Glutamatergic neuron (in vitro differentiated cells): ENCODE data around the gene FAH. TPM values are rescaled to one million over a fixed set of nuclear protein-coding genes. Genes with fewer than 3 reads are reported as not detected.

ENCODE experiments used
- DNase-seq: peaks from one replicate; pipeline ENCODE4 v3.0.0; 2022
- H3K27ac Mint-ChIP-seq: one replicate; pipeline ENCODE4 v1.8.0; 2020; ENCODE audit warnings: mild to moderate bottlenecking, mixed read lengths, inconsistent platforms; ENCODE audit not compliant: unreplicated experiment
- H3K27me3 Mint-ChIP-seq: one replicate; pipeline ENCODE4 v1.8.0; 2020; ENCODE audit warnings: mild to moderate bottlenecking, moderate library complexity, mixed read lengths, inconsistent platforms; ENCODE audit not compliant: unreplicated experiment
- H3K36me3 Mint-ChIP-seq: one replicate; pipeline ENCODE4 v1.8.0; 2020; ENCODE audit warnings: mild to moderate bottlenecking, mixed read lengths, inconsistent platforms; ENCODE audit not compliant: unreplicated experiment
- H3K4me1 Mint-ChIP-seq: one replicate; pipeline ENCODE4 v1.8.0; 2020; ENCODE audit warnings: mild to moderate bottlenecking, low read depth, mixed read lengths, inconsistent platforms; ENCODE audit not compliant: unreplicated experiment
- H3K4me3 Mint-ChIP-seq: one replicate; pipeline ENCODE4 v1.8.0; 2020; ENCODE audit warnings: mild to moderate bottlenecking, mixed read lengths, inconsistent platforms; ENCODE audit not compliant: unreplicated experiment
- H3K9me3 Mint-ChIP-seq: one replicate; pipeline ENCODE4 v1.8.0; 2020; ENCODE audit warnings: mild to moderate bottlenecking, moderate library complexity, mixed read lengths, inconsistent platforms; ENCODE audit not compliant: unreplicated experiment
- CTCF ChIP-seq: fragments of 200-600 bp; sonication (generic); IDR thresholded peaks from one replicate; pipeline ENCODE4 v1.5.0; 2021; ENCODE audit not compliant: partially characterized antibody, unreplicated experiment
- total RNA-seq: library from RNA; stranded (reverse); fragmentation: NEBNext Ultra II Directional; extraction: Animal tissue kit (Norgen Biotek cat#: 25700); gene quantifications from one replicate; pipeline ENCODE4 v1.2.1, GENCODE V29; 2021; ENCODE audit not compliant: unreplicated experiment

FAH gene
- total RNA-seq, 1 donor from 2014 or later = 3.7 TPM

DNA sequence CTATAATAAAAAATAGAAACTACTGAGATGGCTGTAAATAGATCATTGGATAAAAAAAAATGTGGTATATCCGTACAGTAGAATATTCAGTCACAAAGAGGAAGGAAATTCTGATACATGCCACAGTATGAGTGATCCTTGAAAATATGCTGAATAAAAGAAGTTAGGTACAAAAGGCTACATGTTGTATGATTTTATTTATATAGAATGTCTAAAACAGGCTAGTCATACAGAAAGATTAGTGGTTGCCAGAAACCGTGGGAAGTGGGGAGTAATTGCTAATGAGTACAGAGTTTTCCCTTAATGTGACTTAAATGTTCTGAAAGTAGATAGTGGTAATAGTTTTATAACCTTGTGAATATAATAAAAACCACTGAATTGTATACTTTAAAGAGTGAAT is 24.9 kb upstream of the FAH start:
- no peak overlapping the region for H3K27ac Mint-ChIP-seq
- DNase-seq = no peak
- H3K36me3 Mint-ChIP-seq = no peaks in the 10 kb centered on the region
- H3K9me3 Mint-ChIP-seq = no peaks in the 10 kb centered on the region
- H3K4me3 Mint-ChIP-seq = no peak overlapping the region
- no peak for TF ChIP-seq CTCF
- no peaks in the 10 kb centered on the region for H3K27me3 Mint-ChIP-seq
- peaks cover 12% of the 10 kb centered on the region for H3K4me1 Mint-ChIP-seq

DNA sequence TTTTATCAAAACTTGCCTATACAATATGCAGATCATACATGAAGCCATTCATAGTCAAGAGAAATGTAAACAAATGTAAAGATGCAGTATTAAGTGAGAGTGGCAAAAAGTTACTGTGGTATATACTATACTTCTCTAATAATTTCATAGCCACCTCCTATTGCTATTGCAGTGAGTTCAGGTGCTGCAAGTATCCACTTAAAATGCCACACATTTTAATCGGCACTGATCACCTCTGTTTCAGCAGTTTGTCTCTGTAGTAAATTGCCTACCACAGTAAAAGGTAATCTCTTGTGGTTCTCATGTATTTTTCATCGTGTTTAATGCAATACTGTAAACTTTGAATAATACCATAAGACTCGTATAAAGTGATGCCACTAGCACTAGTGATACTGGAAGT is 20.4 kb upstream of the FAH start:
- TF ChIP-seq CTCF = no peak
- Mint-ChIP-seq H3K9me3 (no peaks in the 10 kb centered on the region), H3K27ac (no peak overlapping the region), H3K36me3 (no peaks in the 10 kb centered on the region), H3K4me1 (peaks cover 8% of the 10 kb centered on the region), H3K27me3 (no peaks in the 10 kb centered on the region), H3K4me3 (no peak overlapping the region)
- DNase-seq = no peak

DNA sequence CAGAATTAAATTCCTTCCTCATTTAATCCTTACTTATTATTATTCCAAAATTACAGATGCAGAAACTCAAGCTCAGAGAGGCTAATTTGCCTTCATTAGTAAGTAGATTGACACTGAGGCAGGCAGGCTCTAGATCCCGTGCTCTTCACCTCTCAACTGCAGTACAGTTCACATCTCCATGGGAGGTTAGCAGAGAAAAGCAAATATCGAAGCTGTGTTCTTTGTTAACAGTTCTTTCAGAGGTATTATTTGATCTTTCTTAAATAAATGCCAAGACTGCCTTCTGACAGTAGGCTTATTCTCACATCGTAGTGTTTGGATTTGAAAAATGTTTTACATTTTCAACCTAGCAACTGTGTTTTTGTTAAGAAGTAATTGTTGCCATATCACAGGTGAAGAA is 15.9 kb upstream of the FAH start:
- no peaks in the 10 kb centered on the region for H3K27me3 Mint-ChIP-seq
- no peaks in the 10 kb centered on the region for H3K9me3 Mint-ChIP-seq
- no peak for TF ChIP-seq CTCF
- H3K4me1 Mint-ChIP-seq = no peaks in the 10 kb centered on the region
- H3K36me3 Mint-ChIP-seq = no peaks in the 10 kb centered on the region
- no peak for DNase-seq
- H3K27ac Mint-ChIP-seq = no peak overlapping the region
- no peak overlapping the region for H3K4me3 Mint-ChIP-seq

- Mint-ChIP-seq H3K36me3 (no peaks in the 10 kb centered on the region), H3K9me3 (no peaks in the 10 kb centered on the region), H3K27ac (no peak overlapping the region), H3K4me3 (no peak overlapping the region), H3K4me1 (no peaks in the 10 kb centered on the region), H3K27me3 (no peaks in the 10 kb centered on the region)
- no peak for DNase-seq
- TF ChIP-seq CTCF = no peak
These were observed 13.8 kb upstream of the FAH start for GRCh38 chr15:80138961-80139360.

DNA sequence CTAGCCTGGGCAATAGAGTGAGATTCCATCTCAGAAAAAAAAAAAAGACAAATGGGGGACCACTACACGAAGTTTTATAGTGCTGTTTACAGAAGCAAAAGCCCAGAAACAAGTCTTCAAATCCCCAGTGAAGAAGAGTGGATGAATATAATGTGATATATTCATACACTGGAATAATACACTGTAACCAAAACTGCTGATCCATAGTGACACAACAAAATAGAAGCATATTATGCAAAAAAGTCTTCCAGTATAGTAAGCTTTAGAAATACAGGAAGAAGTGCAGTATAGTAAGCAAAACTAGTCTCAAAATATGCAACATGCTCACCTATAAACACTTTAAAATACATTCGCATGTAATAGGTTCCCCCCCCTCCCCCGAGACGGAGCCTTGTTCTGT is 11.9 kb upstream of the FAH start:
- Mint-ChIP-seq H3K36me3 (no peaks in the 10 kb centered on the region), H3K4me1 (no peaks in the 10 kb centered on the region), H3K4me3 (no peak overlapping the region), H3K27me3 (no peaks in the 10 kb centered on the region), H3K9me3 (no peaks in the 10 kb centered on the region), H3K27ac (no peak overlapping the region)
- no peak for DNase-seq
- no peak for TF ChIP-seq CTCF
